K562 (cell line): Measurements from ENCODE around the gene ITGA1. TPM values are rescaled to one million over a fixed set of nuclear protein-coding genes. Genes with fewer than 3 reads are reported as not detected.

Experiments
- ATAC-seq: fragments of 200-7000 bp; cut with Tn5 transposase; 3 replicates; pipeline ENCODE4 v1.9.1; 2020; ENCODE audit warnings: moderate library complexity
- BruUV-seq: library from RNA; stranded (reverse); fragments of 400-500 nt; replicated peaks from 2 replicates; lab custom pipeline; 2021; lab: Mats Ljungman, UMichigan
- CTCF ChIA-PET: fragments of 300-600 bp; formaldehyde crosslinking; extraction: SDS; loops from one replicate; lab custom pipeline; 2021; ENCODE audit warnings: low intra/inter-chr PET ratio; lab: Yijun Ruan, JAX
- POLR2A ChIA-PET: fragments of 300-600, 350-650 bp; sonication (Branson Sonifier 250); formaldehyde crosslinking; extraction: SDS; loops from one replicate; lab custom pipeline; 2021; ENCODE audit warnings: antibody characterized with exemption, inconsistent platforms; lab: Yijun Ruan, JAX
- DNase-seq, 4 experiments: peaks; one replicate each; pipeline versions ENCODE4 v3.0.0 to v3.0.0-alpha.2; 2011 to 2018; ENCODE audit warnings: low spot score in 3 of 4, mixed read lengths in 3 of 4; ENCODE audit errors: extremely low read depth in 1 of 4
- FAIRE-seq: peaks from 2 replicates; lab custom pipeline; 2011; peaks lifted over from hg19 to GRCh38; lab: Jason Lieb, UNC
- H2AFZ ChIP-seq: 2 replicates; pipeline ENCODE4 v1.6.0; 2011; ENCODE audit warnings: low read depth, low read length, control low read depth, inconsistent platforms
- H3K27ac ChIP-seq: fragments of 200-600 bp; 3 replicates; pipeline ENCODE4 v1.8.0; 2011; ENCODE audit warnings: low read depth, mild to moderate bottlenecking, control low read depth, inconsistent platforms, low read length, moderate library complexity, mixed read lengths; ENCODE audit errors: extremely low read depth
- H3K27me3 ChIP-seq, 2 experiments: fragments of 300-600 bp in 1 of 2; 2 replicates in 1 of 2; 3 replicates in 1 of 2; pipeline versions ENCODE4 v1.6.0 to v1.8.0; 2011; ENCODE audit warnings: inconsistent platforms in 2 of 2, low read length in 2 of 2, mild to moderate bottlenecking in 1 of 2, mixed read lengths in 1 of 2, moderate library complexity in 1 of 2; ENCODE audit not compliant: control insufficient read depth in 2 of 2, insufficient read depth in 2 of 2
- H3K36me3 ChIP-seq: fragments of 300-600 bp; 3 replicates; pipeline ENCODE4 v1.8.0; 2011; ENCODE audit warnings: mild to moderate bottlenecking, low read length, inconsistent platforms; ENCODE audit not compliant: control insufficient read depth, insufficient read depth
- H3K4me1 ChIP-seq, 2 experiments: fragments of 200-600 bp in 1 of 2; replicated peaks in 1 of 2; 2 replicates in 1 of 2; 3 replicates in 1 of 2; pipeline versions ENCODE4 v1.5.1 to v1.8.0; 2011; ENCODE audit warnings: inconsistent platforms in 2 of 2, low read length in 2 of 2, mild to moderate bottlenecking in 1 of 2, mixed read lengths in 1 of 2, moderate library complexity in 1 of 2; ENCODE audit not compliant: control insufficient read depth in 2 of 2, insufficient read depth in 2 of 2
- H3K4me2 ChIP-seq: 2 replicates; pipeline ENCODE4 v1.6.1; 2011; ENCODE audit warnings: low read length, control low read depth, inconsistent platforms, mixed read lengths; ENCODE audit not compliant: insufficient read depth
- H3K4me3 ChIP-seq: fragments of 200-600 bp; sonication (generic), shearing (Covaris generic); 2 replicates; pipeline ENCODE4 v1.5.1; 2016; ENCODE audit warnings: control low read depth, inconsistent platforms
- H3K79me2 ChIP-seq: fragments of 200-600 bp; 3 replicates; pipeline ENCODE4 v1.8.0; 2011; ENCODE audit warnings: low read length, inconsistent platforms; ENCODE audit not compliant: control insufficient read depth, insufficient read depth
- H3K9ac ChIP-seq, 2 experiments: 2 replicates each; pipeline versions ENCODE4 v1.6.0 to v1.6.1; 2011; ENCODE audit warnings: low read depth in 2 of 2, low read length in 2 of 2, control low read depth in 1 of 2, inconsistent platforms in 1 of 2, mild to moderate bottlenecking in 1 of 2, mixed read lengths in 1 of 2; ENCODE audit not compliant: insufficient read depth in 1 of 2
- H3K9me1 ChIP-seq: one replicate; pipeline ENCODE4 v1.6.0; 2011; ENCODE audit warnings: inconsistent platforms, mild to moderate bottlenecking, low read length, moderate library complexity; ENCODE audit not compliant: control insufficient read depth, insufficient read depth
- H3K9me3 ChIP-seq: replicated peaks from 2 replicates; pipeline ENCODE4 v1.5.1; 2011; ENCODE audit warnings: low read depth, low read length, inconsistent platforms; ENCODE audit not compliant: control insufficient read depth, insufficient read depth
- H4K20me1 ChIP-seq: replicated peaks from 2 replicates; pipeline ENCODE4 v1.6.1; 2011; ENCODE audit warnings: low read length, inconsistent platforms, mixed read lengths; ENCODE audit not compliant: control insufficient read depth, insufficient read depth
- FOXK1 ChIP-seq: sonication (generic); formaldehyde crosslinking; IDR thresholded peaks from 2 replicates; pipeline ENCODE4 v1.8.0; 2022; ENCODE audit warnings: missing genetic modification reagents, mild to moderate bottlenecking, borderline replicate concordance
- HDAC8 ChIP-seq: fragments of 450-650 bp; IDR thresholded peaks from 2 replicates; pipeline ENCODE4 v1.6.1; 2016; ENCODE audit warnings: mild to moderate bottlenecking, missing genetic modification characterization, moderate library complexity, missing compliant biosample characterization
- MEIS2 ChIP-seq: fragments of 450-650 bp; IDR thresholded peaks from 2 replicates; pipeline ENCODE4 v1.6.1; 2014; ENCODE audit warnings: mild to moderate bottlenecking; ENCODE audit not compliant: partially characterized antibody
- RAD21 ChIP-seq, 2 experiments: fragments of 250-450 bp in 1 of 2; fragments of 450-650 bp in 1 of 2; sonication (Bioruptor Pico) in 1 of 2; formaldehyde crosslinking in 1 of 2; IDR thresholded peaks in 1 of 2; conservative IDR thresholded peaks in 1 of 2; 2 replicates each; pipeline versions ENCODE4 v1.4.0 to v1.8.0; 2020 to 2022; ENCODE audit warnings: mild to moderate bottlenecking in 2 of 2, moderate library complexity in 1 of 2
- TAF15 ChIP-seq: fragments of 200-400 bp; formaldehyde crosslinking; IDR thresholded peaks from 2 replicates; pipeline ENCODE4 v1.6.1; 2017; ENCODE audit warnings: mild to moderate bottlenecking, low read depth, low read length, moderate library complexity
- ZEB2 ChIP-seq: fragments of 450-650 bp; IDR thresholded peaks from 2 replicates; pipeline ENCODE4 v1.6.1; 2016
- ZNF134 ChIP-seq: fragments of 250-450 bp; sonication (Bioruptor Pico); conservative IDR thresholded peaks from 2 replicates; pipeline ENCODE4 v1.4.0; 2020
- WGBS: fragments of 100-300 bp; shearing (Covaris generic); methylation state at CpG from one replicate; pipeline ENCODE4 v1.1.6; 2016; ENCODE audit warnings: low coverage, mixed read lengths; ENCODE audit not compliant: insufficient coverage; ENCODE audit errors: missing lambda C conversion rate; 5-methylcytosine and 5-hydroxymethylcytosine counted together
- in situ Hi-C: fragments of 300-500 bp; cut with MboI; formaldehyde crosslinking; loops from 4 replicates; pipeline ENCODE4 v1.15.0; 2018; ENCODE audit warnings: inconsistent platforms, mixed read lengths
- intact Hi-C: fragments of 100-400 bp; cut with micrococcal nuclease; formaldehyde crosslinking; loops from 2 replicates; pipeline ENCODE4 v1.14.2; 2022
- polyA plus RNA-seq, 8 experiments: library from polyadenylated mRNA; depleted of rRNA in 4 of 8; stranded (reverse) in 5 of 8; unstranded in 3 of 8; fragments of >200 nt; fragmentation: Nextera tagmentation in 2 of 8; fragmentation: Illumina TruSeq in 1 of 8; extraction: Ambion mirVana in 2 of 8; extraction: Trizol in 1 of 8; gene quantifications; 2 replicates each; pipeline versions ENCODE4 v1.2.1 to v1.2.3, GENCODE V29; 2011 to 2014; ENCODE audit warnings: inconsistent platforms in 1 of 8, missing spikeins in 1 of 8
- total RNA-seq, 7 experiments: library from RNA; depleted of rRNA in 6 of 7; stranded (reverse); fragments of >200 nt in 6 of 7; fragmentation: Illumina TruSeq in 2 of 7; extraction: Trizol in 2 of 7; gene quantifications; 2 replicates each; pipeline versions ENCODE4 v1.2.1 to v1.2.3, GENCODE V29; 2011 to 2021; ENCODE audit warnings: low replicate concordance in 1 of 7
- TF ChIP-seq, protein P1 (sequence below): fragments of 250-450 bp; sonication (Bioruptor Pico); IDR thresholded peaks from 2 replicates; pipeline ENCODE4 v1.5.0; 2022; ENCODE audit warnings: mild to moderate bottlenecking

Gene ITGA1
- total and polyA plus RNA-seq, 9 of the 15 experiments (the other 6 are each of a cell fraction or from before 2014, with no cell fraction given): 0.04 to 0.22 TPM; not detected in 7

DNA sequence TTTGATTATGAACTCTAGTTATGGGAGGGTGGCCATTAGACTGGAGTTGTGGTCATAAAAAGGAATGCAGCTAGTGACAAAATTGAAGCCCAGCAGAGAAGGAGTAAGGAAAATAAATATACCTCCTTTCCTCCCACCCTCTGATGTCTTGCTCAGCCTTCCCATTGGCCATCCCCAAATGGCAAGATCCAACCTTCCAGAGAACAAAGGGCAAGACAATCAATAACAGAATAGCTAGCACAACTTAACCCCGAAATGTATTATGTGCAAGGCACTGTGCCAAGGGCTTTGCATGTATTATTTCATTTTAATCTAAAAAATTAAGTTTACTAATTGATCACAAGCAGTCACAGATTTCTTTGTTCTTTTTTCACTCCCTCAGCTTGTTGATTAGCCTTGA lies 3.6 kb downstream of the ITGA1 start:
- intact Hi-C loops (no loop called here), in situ Hi-C loops (no loop called here)
- H3K79me2 ChIP-seq: no peaks in the 10 kb centered on the region
- no peak for FAIRE-seq
- H2AFZ ChIP-seq: no peak overlapping the region
- ATAC-seq: no peak
- H3K27me3 ChIP-seq: peaks cover 0 to 10% of the 10 kb centered on the region in 2 experiments; a peak in 2 of 5 replicates
- no peak overlapping the region for H3K27ac ChIP-seq
- no peak overlapping the region for H3K9ac ChIP-seq
- BruUV-seq: no TSS peak
- peaks cover 0 to 9% of the 10 kb centered on the region in 2 experiments; a peak in 2 of 5 replicates for H3K4me1 ChIP-seq
- H3K4me3 ChIP-seq: no peak overlapping the region
- no peak overlapping the region for H3K4me2 ChIP-seq
- H3K9me3 ChIP-seq: no peaks in the 10 kb centered on the region
- CTCF ChIA-PET: no interaction called here
- POLR2A ChIA-PET: no interaction called here
- H3K36me3 ChIP-seq: no peaks in the 10 kb centered on the region
- TF ChIP-seq MEIS2 (no peak), HDAC8 (tag) (no peak), RAD21 (CRISPR knock-in tag; conservative IDR thresholded peaks at IDR 0.05 in 1 of 2, IDR thresholded peaks at IDR 0.05 in 1 of 2) (no peak), TAF15 (no peak), ZNF134 (CRISPR knock-in tag) (no peak), ZEB2 (no peak), FOXK1 (no peak)
- TF ChIP-seq, protein P1, sequence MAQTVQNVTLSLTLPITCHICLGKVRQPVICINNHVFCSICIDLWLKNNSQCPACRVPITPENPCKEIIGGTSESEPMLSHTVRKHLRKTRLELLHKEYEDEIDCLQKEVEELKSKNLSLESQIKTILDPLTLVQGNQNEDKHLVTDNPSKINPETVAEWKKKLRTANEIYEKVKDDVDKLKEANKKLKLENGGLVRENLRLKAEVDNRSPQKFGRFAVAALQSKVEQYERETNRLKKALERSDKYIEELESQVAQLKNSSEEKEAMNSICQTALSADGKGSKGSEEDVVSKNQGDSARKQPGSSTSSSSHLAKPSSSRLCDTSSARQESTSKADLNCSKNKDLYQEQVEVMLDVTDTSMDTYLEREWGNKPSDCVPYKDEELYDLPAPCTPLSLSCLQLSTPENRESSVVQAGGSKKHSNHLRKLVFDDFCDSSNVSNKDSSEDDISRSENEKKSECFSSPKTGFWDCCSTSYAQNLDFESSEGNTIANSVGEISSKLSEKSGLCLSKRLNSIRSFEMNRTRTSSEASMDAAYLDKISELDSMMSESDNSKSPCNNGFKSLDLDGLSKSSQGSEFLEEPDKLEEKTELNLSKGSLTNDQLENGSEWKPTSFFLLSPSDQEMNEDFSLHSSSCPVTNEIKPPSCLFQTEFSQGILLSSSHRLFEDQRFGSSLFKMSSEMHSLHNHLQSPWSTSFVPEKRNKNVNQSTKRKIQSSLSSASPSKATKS: no peak
- WGBS: 0% methylated on average over 1 of the region's 1 CpG
- H4K20me1 ChIP-seq: no peaks in the 10 kb centered on the region
- no peak for DNase-seq
- H3K9me1 ChIP-seq: no peaks in the 10 kb centered on the region
